PC-9 (cell line): ENCODE results near the gene SF3B4. TPM values are rescaled to one million over a fixed set of nuclear protein-coding genes. Genes with fewer than 3 reads are reported as not detected.

ENCODE experiments used
- BruUV-seq: library from RNA; stranded (reverse); fragments of 400-500 nt; replicated peaks from 2 replicates; lab custom pipeline; 2021; lab: Mats Ljungman, UMichigan
- CTCF ChIA-PET: fragments of 300-600 bp; sonication (Branson Sonifier 250); formaldehyde crosslinking; loops from one replicate; lab custom pipeline; 2022; ENCODE audit warnings: antibody characterized with exemption; lab: Charles Lee
- POLR2A ChIA-PET: fragments of 300-600 bp; sonication (Branson Sonifier 250); formaldehyde crosslinking; loops from one replicate; lab custom pipeline; 2022; ENCODE audit warnings: antibody characterized with exemption; ENCODE audit not compliant: unreplicated experiment; lab: Charles Lee
- DNase-seq, 2 experiments: peaks; one replicate each; pipeline versions ENCODE4 v3.0.0 to v3.0.0-alpha.2; 2015 to 2022; ENCODE audit warnings: mixed read lengths in 1 of 2
- H2AFZ ChIP-seq: fragments of 200-600 bp; sonication (generic); 2 replicates; pipeline ENCODE4 v1.8.1; 2017; ENCODE audit warnings: antibody characterized with exemption
- H3F3A ChIP-seq: fragments of 200-600 bp; sonication (generic); 2 replicates; pipeline ENCODE4 v1.8.1; 2017; ENCODE audit warnings: antibody characterized with exemption, mild to moderate bottlenecking, low read depth; ENCODE audit not compliant: insufficient read depth
- H3K27ac ChIP-seq: fragments of 200-600 bp; sonication (generic); 2 replicates; pipeline ENCODE4 v1.6.1; 2016; ENCODE audit warnings: mixed run types
- H3K27me3 ChIP-seq: fragments of 200-600 bp; sonication (generic); 2 replicates; pipeline ENCODE4 v1.6.1; 2016; ENCODE audit warnings: low read depth, mixed run types; ENCODE audit not compliant: insufficient read depth
- H3K36me3 ChIP-seq: fragments of 200-600 bp; sonication (generic); 2 replicates; pipeline ENCODE4 v1.6.1; 2016; ENCODE audit warnings: low read depth, mixed run types
- H3K4me1 ChIP-seq: fragments of 200-600 bp; sonication (generic); replicated peaks from 2 replicates; pipeline ENCODE4 v1.6.1; 2016; ENCODE audit warnings: mixed run types; ENCODE audit not compliant: insufficient read depth
- H3K4me2 ChIP-seq: fragments of 200-600 bp; sonication (generic); 2 replicates; pipeline ENCODE4 v1.6.1; 2017; ENCODE audit warnings: mixed run types
- H3K4me3 ChIP-seq: fragments of 200-600 bp; sonication (generic); 2 replicates; pipeline ENCODE4 v1.6.1; 2016; ENCODE audit warnings: mixed run types
- H3K79me2 ChIP-seq: fragments of 200-600 bp; sonication (generic); 2 replicates; pipeline ENCODE4 v1.6.1; 2017; ENCODE audit warnings: low read depth, mixed run types
- H3K9me2 ChIP-seq: fragments of 200-600 bp; sonication (generic); 2 replicates; pipeline ENCODE4 v1.8.1; 2017; ENCODE audit warnings: mild to moderate bottlenecking; ENCODE audit not compliant: insufficient read depth
- H3K9me3 ChIP-seq: fragments of 200-600 bp; sonication (generic); 2 replicates; pipeline ENCODE4 v1.8.1; 2016; ENCODE audit warnings: low read depth; ENCODE audit not compliant: insufficient read depth
- H4K20me1 ChIP-seq: fragments of 200-600 bp; sonication (generic); 2 replicates; pipeline ENCODE4 v1.8.1; 2017; ENCODE audit not compliant: insufficient read depth
- CTCF ChIP-seq: fragments of 200-600 bp; sonication (generic); conservative IDR thresholded peaks from 2 replicates; pipeline ENCODE4 v1.6.1; 2017; ENCODE audit warnings: mixed run types, antibody characterized with exemption, mild to moderate bottlenecking, moderate library complexity
- EZH2 ChIP-seq: fragments of 200-600 bp; sonication (generic); IDR thresholded peaks from 2 replicates; pipeline ENCODE4 v1.8.0; 2017; ENCODE audit warnings: antibody characterized with exemption, low read depth
- intact Hi-C: fragments of 100-400 bp; cut with micrococcal nuclease; formaldehyde crosslinking; loops from one replicate; pipeline ENCODE4 v1.10.0; 2022; ENCODE audit not compliant: unreplicated experiment
- total RNA-seq: library from RNA; stranded (reverse); gene quantifications from 2 replicates; pipeline ENCODE4 v1.2.3, GENCODE V29; 2021

The SF3B4 gene
- total RNA-seq, 1 experiment from 2014 or later, result 73.1 TPM

- no TSS peak for BruUV-seq
- DNase-seq, result no peak
- TF ChIP-seq CTCF (no peak), EZH2 (no peak)
These were observed 3.7 kb upstream of the SF3B4 start for GRCh38 chr1:149931212-149931790.

GRCh38 chr1:149929856-149930255 is 2.3 kb upstream of the SF3B4 start:
- H3K4me3 ChIP-seq, result no peak overlapping the region
- no peaks in the 10 kb centered on the region for H3K9me2 ChIP-seq
- H3K27ac ChIP-seq, result no peak overlapping the region
- no peak for DNase-seq
- BruUV-seq, result no TSS peak
- peaks cover 7% of the 10 kb centered on the region for H4K20me1 ChIP-seq
- intact Hi-C loops, result no loop called here
- H3K79me2 ChIP-seq, result peaks cover 27% of the 10 kb centered on the region
- TF ChIP-seq CTCF, result no peak
- no peak for TF ChIP-seq EZH2
- peaks cover 24% of the 10 kb centered on the region for H3K36me3 ChIP-seq
- POLR2A ChIA-PET, result no interaction called here
- no peaks in the 10 kb centered on the region for H3K9me3 ChIP-seq
- CTCF ChIA-PET, result no interaction called here
- no peak overlapping the region for H3K4me2 ChIP-seq
- no peaks in the 10 kb centered on the region for H3K27me3 ChIP-seq
- H3F3A ChIP-seq, result peaks cover 4% of the 10 kb centered on the region; the same call in 1 of the 2 replicates
- no peak overlapping the region for H2AFZ ChIP-seq
- peaks cover 29% of the 10 kb centered on the region for H3K4me1 ChIP-seq

More at GRCh38 chr1:149931212-149931790, 3.7 kb upstream of the SF3B4 start:
- peaks cover 11% of the 10 kb centered on the region for H3K36me3 ChIP-seq
- no peaks in the 10 kb centered on the region for H3K9me2 ChIP-seq
- H3K4me2 ChIP-seq, result peak overlapping the region; percentile 10; the same call in 1 of the 2 replicates
- H3K27me3 ChIP-seq, result no peaks in the 10 kb centered on the region
- no peak overlapping the region for H2AFZ ChIP-seq
- H4K20me1 ChIP-seq, result peaks cover under 1% of the 10 kb centered on the region; the same call in 1 of the 2 replicates
- intact Hi-C loops, result no loop called here
- no peaks in the 10 kb centered on the region for H3K9me3 ChIP-seq
- peak overlapping the region; percentile 42; the same call in 1 of the 2 replicates for H3K27ac ChIP-seq
- H3K79me2 ChIP-seq, result peaks cover 12% of the 10 kb centered on the region
- H3K4me1 ChIP-seq, result peaks cover 29% of the 10 kb centered on the region
- CTCF ChIA-PET, result no interaction called here
- POLR2A ChIA-PET, result no interaction called here
- H3F3A ChIP-seq, result peaks cover 4% of the 10 kb centered on the region; the same call in 1 of the 2 replicates
- H3K4me3 ChIP-seq, result no peak overlapping the region

GRCh38 chr1:149928401-149928724 is 760 bp upstream of the SF3B4 start:
- BruUV-seq, result no TSS peak
- no peaks in the 10 kb centered on the region for H3K27me3 ChIP-seq
- TF ChIP-seq CTCF, result no peak
- TF ChIP-seq EZH2, result no peak
- H3K9me3 ChIP-seq, result no peaks in the 10 kb centered on the region
- DNase-seq, result no peak
- intact Hi-C loops, result no loop called here
- H2AFZ ChIP-seq, result peak overlapping the region; percentile 78; the same call in 1 of the 2 replicates
- peak overlapping the region; percentile 88 for H3K4me2 ChIP-seq
- peak overlapping the region; percentile 85 for H3K27ac ChIP-seq
- peaks cover 7% of the 10 kb centered on the region for H4K20me1 ChIP-seq
- no peaks in the 10 kb centered on the region for H3K9me2 ChIP-seq
- peaks cover 29% of the 10 kb centered on the region for H3K4me1 ChIP-seq
- POLR2A ChIA-PET, result interaction anchor here (0.6 to 1.0 kb wide), 2 partner anchors 41 to 207 kb away, joined by 9 to 10 read pairs; a partner anchor contains a TSS
- peaks cover 36% of the 10 kb centered on the region for H3K36me3 ChIP-seq
- H3K4me3 ChIP-seq, result peak overlapping the region; percentile 69
- peaks cover 32% of the 10 kb centered on the region for H3K79me2 ChIP-seq
- CTCF ChIA-PET, result no interaction called here
- peaks cover 17% of the 10 kb centered on the region for H3F3A ChIP-seq
